ENCODE measurements around the gene GRIA4.

The GRIA4 gene

DNA sequence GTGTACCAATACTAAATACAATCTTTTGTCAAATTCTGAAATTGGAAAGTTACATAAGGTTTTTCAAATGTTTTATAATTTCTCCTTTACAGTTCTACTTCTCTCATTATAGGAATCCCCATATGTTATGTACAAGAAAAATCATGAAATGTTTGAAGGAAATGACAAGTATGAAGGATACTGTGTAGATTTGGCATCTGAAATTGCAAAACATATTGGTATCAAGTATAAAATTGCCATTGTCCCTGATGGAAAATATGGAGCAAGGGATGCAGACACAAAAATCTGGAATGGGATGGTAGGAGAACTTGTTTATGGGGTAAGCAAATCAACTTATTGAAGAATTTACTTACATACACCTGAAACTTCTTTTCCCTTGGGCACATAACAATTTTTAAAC is 308.7 kb downstream of the GRIA4 start:
- H3K27me3 Mint-ChIP-seq (ENCODE audit: low read depth, poor library complexity): no peaks in the 10 kb centered on the region
- H3K36me3 Mint-ChIP-seq (ENCODE audit: low read depth): no peaks in the 10 kb centered on the region
- DNase-seq: no peak
- H3K27ac Mint-ChIP-seq: no peak overlapping the region
- TF ChIP-seq, protein P1, sequence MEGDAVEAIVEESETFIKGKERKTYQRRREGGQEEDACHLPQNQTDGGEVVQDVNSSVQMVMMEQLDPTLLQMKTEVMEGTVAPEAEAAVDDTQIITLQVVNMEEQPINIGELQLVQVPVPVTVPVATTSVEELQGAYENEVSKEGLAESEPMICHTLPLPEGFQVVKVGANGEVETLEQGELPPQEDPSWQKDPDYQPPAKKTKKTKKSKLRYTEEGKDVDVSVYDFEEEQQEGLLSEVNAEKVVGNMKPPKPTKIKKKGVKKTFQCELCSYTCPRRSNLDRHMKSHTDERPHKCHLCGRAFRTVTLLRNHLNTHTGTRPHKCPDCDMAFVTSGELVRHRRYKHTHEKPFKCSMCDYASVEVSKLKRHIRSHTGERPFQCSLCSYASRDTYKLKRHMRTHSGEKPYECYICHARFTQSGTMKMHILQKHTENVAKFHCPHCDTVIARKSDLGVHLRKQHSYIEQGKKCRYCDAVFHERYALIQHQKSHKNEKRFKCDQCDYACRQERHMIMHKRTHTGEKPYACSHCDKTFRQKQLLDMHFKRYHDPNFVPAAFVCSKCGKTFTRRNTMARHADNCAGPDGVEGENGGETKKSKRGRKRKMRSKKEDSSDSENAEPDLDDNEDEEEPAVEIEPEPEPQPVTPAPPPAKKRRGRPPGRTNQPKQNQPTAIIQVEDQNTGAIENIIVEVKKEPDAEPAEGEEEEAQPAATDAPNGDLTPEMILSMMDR (IDR thresholded peaks at IDR 0.05): no peak
- H3K4me1 Mint-ChIP-seq: no peaks in the 10 kb centered on the region
- H3K9me3 Mint-ChIP-seq: no peaks in the 10 kb centered on the region
- H3K4me3 Mint-ChIP-seq: no peak overlapping the region

DNA sequence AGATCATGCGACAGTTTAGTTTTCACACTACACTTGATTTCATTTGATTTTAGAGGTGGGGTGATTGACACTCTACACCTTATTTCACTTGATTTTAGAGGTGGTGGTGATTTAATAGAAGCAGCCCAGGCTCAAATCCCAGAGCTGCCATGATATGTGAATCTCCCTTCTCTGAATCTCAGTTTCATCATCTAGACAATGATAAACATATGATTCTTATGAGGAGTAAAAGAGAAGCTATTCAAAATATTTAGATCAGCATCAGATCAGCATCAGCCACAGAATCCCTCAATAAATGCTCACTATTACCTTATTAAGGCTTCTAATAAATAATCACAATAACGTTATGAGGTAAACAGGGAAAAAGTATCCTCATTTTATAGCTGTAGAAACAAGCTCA is 313.4 kb downstream of the GRIA4 start:
- Mint-ChIP-seq H3K4me1 (no peaks in the 10 kb centered on the region), H3K4me3 (no peak overlapping the region), H3K27me3 (ENCODE audit: low read depth, poor library complexity) (no peaks in the 10 kb centered on the region), H3K27ac (no peak overlapping the region), H3K9me3 (no peaks in the 10 kb centered on the region), H3K36me3 (ENCODE audit: low read depth) (no peaks in the 10 kb centered on the region)
- TF ChIP-seq, protein P1 (IDR thresholded peaks at IDR 0.05): no peak
- no peak for DNase-seq

DNA sequence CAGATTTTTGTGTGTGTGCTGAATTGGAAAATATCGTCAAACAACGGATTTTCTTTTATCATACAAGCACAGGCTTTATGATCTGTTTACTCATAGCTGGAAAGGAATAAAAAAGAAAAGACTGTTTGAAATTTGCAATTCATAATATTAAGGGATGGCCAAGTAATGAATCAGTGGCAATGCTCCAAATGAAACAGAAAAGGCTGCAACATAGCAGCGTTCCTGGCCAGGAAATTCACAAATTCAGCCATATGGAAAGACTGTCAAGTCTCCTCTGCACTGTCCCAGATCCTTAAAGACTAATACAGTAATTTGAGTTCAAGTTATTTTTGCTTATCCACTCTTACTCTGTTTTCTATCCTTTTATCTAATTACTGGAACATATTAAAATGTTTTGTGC is 313.9 kb downstream of the GRIA4 start:
- no peaks in the 10 kb centered on the region for H3K4me1 Mint-ChIP-seq
- no peaks in the 10 kb centered on the region for H3K27me3 Mint-ChIP-seq (ENCODE audit: low read depth, poor library complexity)
- no peak overlapping the region for H3K4me3 Mint-ChIP-seq
- H3K9me3 Mint-ChIP-seq: no peaks in the 10 kb centered on the region
- no peak overlapping the region for H3K27ac Mint-ChIP-seq
- TF ChIP-seq, protein P1 (IDR thresholded peaks at IDR 0.05): no peak
- H3K36me3 Mint-ChIP-seq (ENCODE audit: low read depth): no peaks in the 10 kb centered on the region
- DNase-seq: no peak

DNA sequence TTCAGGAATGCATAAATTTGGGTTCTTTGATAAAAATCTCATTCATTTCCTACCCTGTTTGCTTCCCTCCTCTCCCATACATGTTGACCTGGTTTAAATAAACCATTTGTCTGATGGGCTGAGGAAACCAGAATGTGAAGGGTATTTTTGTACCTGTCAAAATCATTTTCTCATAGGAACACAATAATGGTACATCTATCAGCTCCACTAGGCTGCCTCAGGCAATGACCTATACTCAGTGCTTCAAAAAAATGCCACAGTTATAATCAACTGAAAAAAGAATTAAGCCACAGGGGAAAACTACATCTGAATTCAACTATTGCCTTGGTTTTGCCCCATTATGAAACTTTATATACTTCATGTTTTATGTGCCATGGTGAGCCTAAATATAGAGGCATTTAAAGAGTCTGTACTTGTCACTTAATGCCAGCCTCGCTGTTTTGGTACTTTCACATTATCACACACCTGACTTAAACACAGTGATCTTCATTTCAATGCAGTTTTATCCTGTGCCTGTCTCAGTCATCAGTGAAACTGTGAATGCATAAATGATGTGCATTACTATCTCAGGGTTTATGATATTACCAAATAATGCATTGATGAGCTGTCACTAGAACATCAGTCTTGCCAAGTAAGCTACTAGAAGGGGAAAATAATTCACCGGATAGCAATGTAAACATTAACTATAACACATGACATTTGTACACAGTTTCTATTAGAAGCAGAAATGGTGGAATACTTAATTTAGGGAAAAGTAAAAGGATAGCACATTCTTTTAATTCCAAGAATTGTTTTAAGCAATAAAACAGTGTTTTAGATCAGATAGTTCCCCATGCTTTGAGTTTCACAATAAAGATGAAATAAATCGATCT is 319.4 kb downstream of the GRIA4 start:
- Mint-ChIP-seq H3K27ac (no peak overlapping the region), H3K4me3 (no peak overlapping the region), H3K9me3 (no peaks in the 10 kb centered on the region), H3K36me3 (ENCODE audit: low read depth) (no peaks in the 10 kb centered on the region), H3K27me3 (ENCODE audit: low read depth, poor library complexity) (no peaks in the 10 kb centered on the region), H3K4me1 (no peaks in the 10 kb centered on the region)
- DNase-seq: no peak
- TF ChIP-seq, protein P1 (IDR thresholded peaks at IDR 0.05): no peak

DNA sequence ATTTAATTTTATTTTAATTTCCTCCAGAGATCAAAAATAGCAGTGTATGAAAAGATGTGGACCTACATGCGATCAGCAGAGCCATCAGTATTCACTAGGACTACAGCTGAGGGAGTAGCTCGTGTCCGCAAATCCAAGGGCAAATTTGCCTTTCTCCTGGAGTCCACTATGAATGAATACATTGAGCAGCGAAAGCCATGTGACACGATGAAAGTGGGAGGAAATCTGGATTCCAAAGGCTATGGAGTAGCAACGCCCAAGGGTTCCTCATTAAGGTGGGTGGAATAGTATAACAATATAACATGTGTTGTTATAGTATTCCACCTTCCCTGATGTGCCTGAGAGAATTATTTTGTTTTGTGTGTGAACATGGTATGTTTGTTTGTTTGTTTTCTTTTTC is 323.8 kb downstream of the GRIA4 start:
- Mint-ChIP-seq H3K9me3 (no peaks in the 10 kb centered on the region), H3K27me3 (ENCODE audit: low read depth, poor library complexity) (no peaks in the 10 kb centered on the region), H3K27ac (no peak overlapping the region), H3K4me1 (no peaks in the 10 kb centered on the region), H3K36me3 (ENCODE audit: low read depth) (no peaks in the 10 kb centered on the region), H3K4me3 (no peak overlapping the region)
- TF ChIP-seq, protein P1 (IDR thresholded peaks at IDR 0.05): no peak
- DNase-seq: no peak

DNA sequence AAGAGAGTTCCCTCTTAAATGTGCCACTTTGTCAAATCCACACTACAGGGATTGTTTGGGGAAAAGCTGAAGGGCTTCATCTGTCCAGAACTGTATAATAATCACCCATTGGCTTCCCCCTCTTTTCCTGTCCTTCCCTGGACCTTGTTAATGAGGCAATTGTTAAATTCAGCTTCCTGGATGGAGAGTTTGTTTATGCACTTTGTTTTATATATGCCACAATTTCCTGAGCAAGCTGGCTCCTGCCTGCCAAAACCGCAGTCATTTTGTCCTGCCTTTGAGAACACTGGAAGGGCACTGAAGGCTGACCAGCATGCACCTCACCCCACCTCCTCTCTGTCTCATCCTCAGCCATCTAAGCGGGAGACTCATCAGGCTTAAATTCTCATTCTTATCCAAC is 325.9 kb downstream of the GRIA4 start:
- TF ChIP-seq, protein P1 (IDR thresholded peaks at IDR 0.05): no peak
- H3K4me1 Mint-ChIP-seq: no peaks in the 10 kb centered on the region
- no peaks in the 10 kb centered on the region for H3K36me3 Mint-ChIP-seq (ENCODE audit: low read depth)
- H3K27me3 Mint-ChIP-seq (ENCODE audit: low read depth, poor library complexity): no peaks in the 10 kb centered on the region
- no peak overlapping the region for H3K27ac Mint-ChIP-seq
- H3K4me3 Mint-ChIP-seq: no peak overlapping the region
- H3K9me3 Mint-ChIP-seq: no peaks in the 10 kb centered on the region
- no peak for DNase-seq
